A549 (cell line): ENCODE measurements around the gene PPP2R5C. TPM values are rescaled to one million over a fixed set of nuclear protein-coding genes. Genes with fewer than 3 reads are reported as not detected.

Experiments used
- ATAC-seq, 2 experiments: fragments of 200-7000 bp in 1 of 2; fragments of >200 bp in 1 of 2; cut with Nextera tagmentation in 1 of 2; cut with Tn5 transposase in 1 of 2; 3 replicates each; pipeline versions ENCODE4 v1.8.0 to v1.9.1; 2018 to 2020; ENCODE audit warnings: mild to moderate bottlenecking in 1 of 2, moderate library complexity in 1 of 2
- CTCF ChIA-PET: fragments of 300-600 bp; sonication (Branson Sonifier 250); formaldehyde crosslinking; extraction: SDS; loops from one replicate; lab custom pipeline; 2021; ENCODE audit warnings: antibody characterized with exemption, inconsistent platforms; lab: Yijun Ruan, JAX
- POLR2A ChIA-PET: fragments of 350-600 bp; formaldehyde crosslinking; extraction: SDS; loops from one replicate; lab custom pipeline; 2021; ENCODE audit warnings: antibody characterized with exemption, inconsistent platforms; lab: Yijun Ruan, JAX
- DNase-seq, 2 experiments: peaks; one replicate each; pipeline versions ENCODE4 v3.0.0 to v3.0.0-alpha.2; 2011 to 2016; ENCODE audit warnings: low read depth in 1 of 2, low spot score in 1 of 2
- FAIRE-seq: peaks from 2 replicates; lab custom pipeline; 2011; peaks lifted over from hg19 to GRCh38; lab: Jason Lieb, UNC
- H3K27ac ChIP-seq, 2 experiments: fragments of >200 bp; sonication (Bioruptor Twin); formaldehyde crosslinking; 3 replicates each; pipeline ENCODE4 v1.5.1; 2016 to 2017
- H3K4me1 ChIP-seq: fragments of >200 bp; sonication (Bioruptor Twin); formaldehyde crosslinking; 3 replicates; pipeline ENCODE4 v1.6.1; 2016
- H3K4me2 ChIP-seq: fragments of >200 bp; sonication (Bioruptor Twin); formaldehyde crosslinking; 3 replicates; pipeline ENCODE4 v1.6.1; 2016
- H3K4me3 ChIP-seq: fragments of >200 bp; sonication (Bioruptor Twin); formaldehyde crosslinking; 3 replicates; pipeline ENCODE4 v1.5.1; 2016
- H3K9me3 ChIP-seq: fragments of >200 bp; sonication (Bioruptor Twin); formaldehyde crosslinking; 3 replicates; pipeline ENCODE4 v1.6.1; 2016
- BCL3 ChIP-seq: fragments of >200 bp; sonication (Bioruptor Twin); formaldehyde crosslinking; IDR thresholded peaks from 3 replicates; pipeline ENCODE4 v1.6.1; 2016
- BHLHE40 ChIP-seq: IDR thresholded peaks from 2 replicates; pipeline ENCODE4 v1.6.1; 2012; ENCODE audit warnings: low read depth, low read length, inconsistent platforms
- CBX2 ChIP-seq: fragments of 200-600 bp; sonication (generic); IDR thresholded peaks from 2 replicates; pipeline ENCODE4 v1.6.1; 2016; ENCODE audit warnings: low read depth, mild to moderate bottlenecking, borderline replicate concordance
- EHF ChIP-seq: fragments of 250-450 bp; sonication (Bioruptor Pico); IDR thresholded peaks from 2 replicates; pipeline ENCODE4 v1.5.0; 2020; ENCODE audit warnings: mild to moderate bottlenecking
- FOSL2 ChIP-seq, 2 experiments: fragments of 450-650 bp in 1 of 2; fragments of >200 bp in 1 of 2; sonication (Bioruptor Twin) in 1 of 2; formaldehyde crosslinking; IDR thresholded peaks; 2 replicates each; pipeline versions ENCODE4 v1.5.0 to v1.6.1; 2016 to 2020; ENCODE audit warnings: mild to moderate bottlenecking in 1 of 2, moderate library complexity in 1 of 2
- FOXS1 ChIP-seq: fragments of 250-450 bp; sonication (Bioruptor Pico); IDR thresholded peaks from 2 replicates; pipeline ENCODE4 v1.5.0; 2020; ENCODE audit warnings: mild to moderate bottlenecking, moderate library complexity
- GATA3 ChIP-seq: IDR thresholded peaks from 2 replicates; pipeline ENCODE4 v1.6.1; 2012; ENCODE audit warnings: borderline replicate concordance
- HEYL ChIP-seq: fragments of 250-450 bp; sonication (Bioruptor Pico); IDR thresholded peaks from 2 replicates; pipeline ENCODE4 v1.8.0; 2021; ENCODE audit warnings: mild to moderate bottlenecking, moderate library complexity
- HOXA7 ChIP-seq: fragments of 250-450 bp; sonication (Bioruptor Pico); IDR thresholded peaks from 2 replicates; pipeline ENCODE4 v1.5.0; 2020; ENCODE audit warnings: mild to moderate bottlenecking, moderate library complexity
- JUNB ChIP-seq: fragments of >200 bp; sonication (Bioruptor Twin); formaldehyde crosslinking; IDR thresholded peaks from 2 replicates; pipeline ENCODE4 v1.6.1; 2016
- KDM1A ChIP-seq: fragments of 200-600 bp; sonication (generic); IDR thresholded peaks from 2 replicates; pipeline ENCODE4 v1.6.1; 2016; ENCODE audit warnings: low read depth, mild to moderate bottlenecking
- PHF8 ChIP-seq: fragments of 200-600 bp; sonication (generic); IDR thresholded peaks from 2 replicates; pipeline ENCODE4 v1.6.1; 2016; ENCODE audit warnings: low read depth, mild to moderate bottlenecking, antibody characterized with exemption, moderate library complexity, borderline replicate concordance
- POLR2AphosphoS2 ChIP-seq: conservative IDR thresholded peaks from 2 replicates; pipeline ENCODE4 v1.6.1; 2012; ENCODE audit warnings: low read length, improper control_type of control experiment, inconsistent platforms
- RAD21 ChIP-seq, 2 experiments: fragments of >200 bp in 1 of 2; sonication (Bioruptor Twin) in 1 of 2; formaldehyde crosslinking in 1 of 2; IDR thresholded peaks in 1 of 2; conservative IDR thresholded peaks in 1 of 2; 2 replicates in 1 of 2; 3 replicates in 1 of 2; pipeline ENCODE4 v1.6.1; 2012 to 2018; ENCODE audit warnings: inconsistent platforms in 1 of 2
- REST ChIP-seq: fragments of 200-600 bp; sonication (generic); IDR thresholded peaks from 2 replicates; pipeline ENCODE4 v1.6.1; 2016; ENCODE audit warnings: antibody characterized with exemption, mild to moderate bottlenecking, moderate library complexity
- RFX5 ChIP-seq: fragments of 450-650 bp; IDR thresholded peaks from 2 replicates; pipeline ENCODE4 v1.7.1; 2014; ENCODE audit warnings: antibody characterized with exemption, mild to moderate bottlenecking, moderate library complexity
- TFCP2L1 ChIP-seq: fragments of 250-450 bp; sonication (Bioruptor Pico); IDR thresholded peaks from 2 replicates; pipeline ENCODE4 v1.5.0; 2021; ENCODE audit warnings: mild to moderate bottlenecking
- ZC3H11A ChIP-seq: fragments of 450-650 bp; IDR thresholded peaks from 2 replicates; pipeline ENCODE4 v1.6.1; 2014; ENCODE audit warnings: antibody characterized with exemption, mild to moderate bottlenecking
- WGBS: methylation state at CpG from one replicate; pipeline ENCODE4 v1.1.6; 2017; ENCODE audit errors: missing lambda C conversion rate; 5-methylcytosine and 5-hydroxymethylcytosine counted together
- polyA plus RNA-seq, 4 experiments: library from polyadenylated mRNA; depleted of rRNA in 3 of 4; stranded (reverse); fragments of >200 nt; fragmentation: RNase III in 1 of 4; extraction: RNeasy Plus Mini Kit Qiagen cat#74134 plus additional on column Dnase treatment in 1 of 4; gene quantifications; 2 replicates in 3 of 4; 3 replicates in 1 of 4; pipeline ENCODE4 v1.2.3, GENCODE V29; 2011 to 2017
- TF ChIP-seq, protein P1 (sequence below): fragments of >200 bp; sonication (Bioruptor Twin); formaldehyde crosslinking; IDR thresholded peaks from 3 replicates; pipeline ENCODE4 v1.5.1; 2016

PPP2R5C gene
- polyA plus RNA-seq, 2 of the 4 experiments (the other 2 are of a cell fraction) = 74.8 to 150 TPM

DNA sequence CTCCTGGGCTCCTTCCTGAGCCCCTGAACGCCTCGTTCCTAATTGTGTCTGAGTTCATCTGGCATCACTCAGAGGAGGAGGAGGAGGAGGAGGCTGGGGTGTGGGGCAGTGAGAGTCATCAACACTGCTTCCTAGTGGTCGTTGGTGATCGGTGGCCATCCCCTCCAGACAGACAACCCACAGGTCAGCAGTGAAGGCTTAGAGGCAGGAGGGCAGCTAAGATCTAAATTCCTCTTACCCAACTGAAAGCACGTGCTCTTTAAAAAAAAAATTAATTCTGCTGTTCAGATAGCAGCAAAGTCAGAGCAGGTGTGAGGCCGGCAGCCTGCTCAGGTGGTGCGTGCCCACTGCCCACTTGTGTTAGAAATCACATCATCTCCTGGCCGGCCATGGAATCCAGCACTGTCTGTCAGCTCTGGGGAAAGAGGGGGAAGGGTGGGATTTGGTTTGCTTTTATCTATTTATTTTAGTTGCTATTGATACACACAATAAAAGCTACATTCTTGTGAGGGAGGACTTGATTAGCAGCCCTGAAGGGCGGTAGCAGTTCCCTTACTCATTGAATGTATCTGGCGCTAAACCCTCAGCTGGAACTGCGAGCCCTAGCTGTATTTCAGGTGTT is 46.6 kb downstream of the PPP2R5C start:
- ChIA-PET CTCF (interaction anchor here (1.3 to 2.6 kb wide), 4 partner anchors 8 to 37 kb away, joined by 3 to 10 read pairs (median 3); no protein-coding TSS in a partner anchor), POLR2A (no interaction called here)
- FAIRE-seq (no peak), DNase-seq (peak; percentile 15 to 27), ATAC-seq (peak in 1 of 2 experiments; percentile 55; a peak in 3 of 6 replicates)
- Histone ChIP-seq H3K4me3 (no peak overlapping the region), H3K4me2 (peak overlapping the region; percentile 84), H3K27ac (peak overlapping the region in 1 of 2 experiments; percentile 70; a peak in 3 of 6 replicates), H3K9me3 (no peaks in the 10 kb centered on the region), H3K4me1 (peaks cover 39% of the 10 kb centered on the region)
- TF ChIP-seq REST = no peak
- no peak for TF ChIP-seq TFCP2L1 (CRISPR knock-in tag)
- TF ChIP-seq BCL3 = no peak
- no peak for TF ChIP-seq ZC3H11A
- TF ChIP-seq KDM1A = no peak
- TF ChIP-seq, protein P1, sequence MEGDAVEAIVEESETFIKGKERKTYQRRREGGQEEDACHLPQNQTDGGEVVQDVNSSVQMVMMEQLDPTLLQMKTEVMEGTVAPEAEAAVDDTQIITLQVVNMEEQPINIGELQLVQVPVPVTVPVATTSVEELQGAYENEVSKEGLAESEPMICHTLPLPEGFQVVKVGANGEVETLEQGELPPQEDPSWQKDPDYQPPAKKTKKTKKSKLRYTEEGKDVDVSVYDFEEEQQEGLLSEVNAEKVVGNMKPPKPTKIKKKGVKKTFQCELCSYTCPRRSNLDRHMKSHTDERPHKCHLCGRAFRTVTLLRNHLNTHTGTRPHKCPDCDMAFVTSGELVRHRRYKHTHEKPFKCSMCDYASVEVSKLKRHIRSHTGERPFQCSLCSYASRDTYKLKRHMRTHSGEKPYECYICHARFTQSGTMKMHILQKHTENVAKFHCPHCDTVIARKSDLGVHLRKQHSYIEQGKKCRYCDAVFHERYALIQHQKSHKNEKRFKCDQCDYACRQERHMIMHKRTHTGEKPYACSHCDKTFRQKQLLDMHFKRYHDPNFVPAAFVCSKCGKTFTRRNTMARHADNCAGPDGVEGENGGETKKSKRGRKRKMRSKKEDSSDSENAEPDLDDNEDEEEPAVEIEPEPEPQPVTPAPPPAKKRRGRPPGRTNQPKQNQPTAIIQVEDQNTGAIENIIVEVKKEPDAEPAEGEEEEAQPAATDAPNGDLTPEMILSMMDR = no peak
- TF ChIP-seq EHF = no peak
- TF ChIP-seq HEYL (CRISPR knock-in tag) = no peak
- TF ChIP-seq CBX2 = no peak
- no peak for TF ChIP-seq RFX5
- no peak for TF ChIP-seq FOSL2 (IDR thresholded peaks at IDR 0.05)
- no peak for TF ChIP-seq FOSL2 (CRISPR knock-in tag; IDR thresholded peaks at IDR 0.05)
- no peak for TF ChIP-seq FOXS1
- no peak for TF ChIP-seq POLR2AphosphoS2
- no peak for TF ChIP-seq BHLHE40
- TF ChIP-seq GATA3 = no peak
- TF ChIP-seq HOXA7 = no peak
- no peak for TF ChIP-seq PHF8
- no peak for TF ChIP-seq RAD21 (conservative IDR thresholded peaks at IDR 0.05 in 1 of 2, IDR thresholded peaks at IDR 0.05 in 1 of 2)
- TF ChIP-seq JUNB = no peak
- 43% methylated on average over 11 of the region's 11 CpGs for WGBS
